OCI-LY3 (cell line): ENCODE data around the gene OPN3.

Experiments used
- CTCF ChIP-seq: fragments of 200-600, 300-600 bp; sonication (generic); IDR thresholded peaks from 2 replicates; pipeline ENCODE4 v1.5.1; 2014; ENCODE audit warnings: antibody characterized with exemption, low read length, low read depth
- EZH2phosphoT487 ChIP-seq: fragments of 200-600 bp; shearing (Covaris generic); IDR thresholded peaks from 2 replicates; pipeline ENCODE4 v1.6.1; 2018; ENCODE audit warnings: antibody characterized with exemption, mixed run types, low read depth

- no peak for TF ChIP-seq CTCF
- TF ChIP-seq EZH2phosphoT487: no peak
Observed at GRCh38 chr1:241608379-241609033, 31.7 kb downstream of the OPN3 start.
